MM.1S (cell line): Measurements from ENCODE around the gene PRMT9.

ENCODE experiments used
- CTCF ChIP-seq: fragments of 300-600 bp; sonication (generic); IDR thresholded peaks from 2 replicates; pipeline ENCODE4 v1.5.1; 2016; ENCODE audit warnings: antibody characterized with exemption, low read length, mixed read lengths
- EZH2 ChIP-seq: fragments of 300-600 bp; sonication (generic); optimal IDR thresholded peaks from 2 replicates; pipeline ENCODE3; 2017; ENCODE audit warnings: low read depth, mild to moderate bottlenecking, antibody characterized with exemption, low read length, mixed read lengths
- EZH2phosphoT487 ChIP-seq: fragments of 300-600 bp; sonication (generic); IDR thresholded peaks from 2 replicates; pipeline ENCODE4 v1.6.1; 2018; ENCODE audit warnings: antibody characterized with exemption, low read length

- TF ChIP-seq CTCF: no peak
- no peak for TF ChIP-seq EZH2
- no peak for TF ChIP-seq EZH2phosphoT487
Measured at GRCh38 chr4:147643616-147644015, 40.3 kb downstream of the PRMT9 start.
